ENCODE data around the gene TRAF7. TPM values are rescaled to one million over a fixed set of nuclear protein-coding genes. Genes with fewer than 3 reads are reported as not detected.
A peak's percentile ranks its signal among the peaks of the same experiment; 100 is the strongest.

TRAF7 gene
- total RNA-seq, 2 experiments from 2014 or later, result 53.6 to 82.3 TPM

GRCh38 chr16:2206420-2206779, 50.8 kb downstream of the TRAF7 start:
- ChIA-PET POLR2A (interaction anchor here (0.6 to 1.1 kb wide), 2 partner anchors 8 to 253 kb away, joined by 4 read pairs; partner anchors contain the start of genes PGP and TEDC2), CTCF (ENCODE audit: unreplicated experiment) (no interaction called here)
- TSS peak; percentile 65 for BruUV-seq (replicated peaks)
- no peak for DNase-seq (ENCODE audit: low spot score)
- Histone ChIP-seq H3K4me3 (ENCODE audit: low read depth, low read length, poor library complexity, severe bottlenecking) (peak overlapping the region; percentile 79), H3K79me2 (ENCODE audit: insufficient read depth, low read depth, low read length) (peaks cover 12% of the 10 kb centered on the region; the same call in 1 of the 2 replicates), H3K4me1 (ENCODE audit: insufficient read depth, low read length, poor library complexity, severe bottlenecking) (peaks cover 13% of the 10 kb centered on the region), H3K27ac (ENCODE audit: low read depth, low read length, poor library complexity, severe bottlenecking) (peak overlapping the region; percentile 64), H3K9me3 (ENCODE audit: low read length) (no peaks in the 10 kb centered on the region), H2AFZ (ENCODE audit: low read length) (no peak overlapping the region), H3K4me2 (ENCODE audit: low read length) (peak overlapping the region; percentile 95), H3K9me2 (ENCODE audit: insufficient read depth, low read length) (no peaks in the 10 kb centered on the region), H4K20me1 (ENCODE audit: insufficient read depth, low read length) (no peaks in the 10 kb centered on the region), H3K36me3 (ENCODE audit: insufficient read depth, low read length) (peaks cover 35% of the 10 kb centered on the region)
- no peak for TF ChIP-seq EZH2phosphoT487 (IDR thresholded peaks at IDR 0.05; ENCODE audit: borderline replicate concordance, low read depth, low read length)
- TF ChIP-seq, protein P1, sequence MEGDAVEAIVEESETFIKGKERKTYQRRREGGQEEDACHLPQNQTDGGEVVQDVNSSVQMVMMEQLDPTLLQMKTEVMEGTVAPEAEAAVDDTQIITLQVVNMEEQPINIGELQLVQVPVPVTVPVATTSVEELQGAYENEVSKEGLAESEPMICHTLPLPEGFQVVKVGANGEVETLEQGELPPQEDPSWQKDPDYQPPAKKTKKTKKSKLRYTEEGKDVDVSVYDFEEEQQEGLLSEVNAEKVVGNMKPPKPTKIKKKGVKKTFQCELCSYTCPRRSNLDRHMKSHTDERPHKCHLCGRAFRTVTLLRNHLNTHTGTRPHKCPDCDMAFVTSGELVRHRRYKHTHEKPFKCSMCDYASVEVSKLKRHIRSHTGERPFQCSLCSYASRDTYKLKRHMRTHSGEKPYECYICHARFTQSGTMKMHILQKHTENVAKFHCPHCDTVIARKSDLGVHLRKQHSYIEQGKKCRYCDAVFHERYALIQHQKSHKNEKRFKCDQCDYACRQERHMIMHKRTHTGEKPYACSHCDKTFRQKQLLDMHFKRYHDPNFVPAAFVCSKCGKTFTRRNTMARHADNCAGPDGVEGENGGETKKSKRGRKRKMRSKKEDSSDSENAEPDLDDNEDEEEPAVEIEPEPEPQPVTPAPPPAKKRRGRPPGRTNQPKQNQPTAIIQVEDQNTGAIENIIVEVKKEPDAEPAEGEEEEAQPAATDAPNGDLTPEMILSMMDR (conservative IDR thresholded peaks at IDR 0.05; ENCODE audit: low read length), result no peak
- intact Hi-C loops (cut with micrococcal nuclease; ENCODE audit: unreplicated experiment), result no loop called here

DNA sequence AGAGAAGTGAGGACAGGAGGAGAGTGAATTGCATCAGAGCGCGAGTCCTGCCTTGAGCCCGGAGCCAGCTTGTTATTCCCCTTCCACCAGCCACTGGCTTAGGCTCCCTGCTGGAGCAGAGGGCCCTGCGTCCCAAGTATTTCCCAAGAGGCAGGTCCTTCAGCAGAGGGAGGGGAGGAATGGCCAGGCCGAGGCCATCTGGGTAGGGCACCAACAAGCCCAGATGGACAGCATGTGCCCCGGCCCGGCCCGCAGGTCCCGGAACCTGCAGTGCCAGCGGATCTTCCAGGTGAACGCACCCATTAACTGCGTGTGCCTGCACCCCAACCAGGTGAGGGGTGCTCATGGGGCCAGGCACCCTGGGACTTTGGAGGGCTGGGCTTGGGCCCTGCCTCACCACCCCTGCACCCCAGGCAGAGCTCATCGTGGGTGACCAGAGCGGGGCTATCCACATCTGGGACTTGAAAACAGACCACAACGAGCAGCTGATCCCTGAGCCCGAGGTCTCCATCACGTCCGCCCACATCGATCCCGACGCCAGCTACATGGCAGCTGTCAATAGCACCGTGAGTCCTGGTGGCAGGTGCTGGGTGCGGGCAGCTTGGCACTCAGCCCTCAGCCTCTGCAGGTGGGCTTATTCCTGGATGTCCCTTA, 51.3 kb downstream of the TRAF7 start:
- Histone ChIP-seq H3K9me3 (ENCODE audit: low read length) (no peaks in the 10 kb centered on the region), H3K4me3 (ENCODE audit: low read depth, low read length, poor library complexity, severe bottlenecking) (peak overlapping the region; percentile 79), H4K20me1 (ENCODE audit: insufficient read depth, low read length) (no peaks in the 10 kb centered on the region), H2AFZ (ENCODE audit: low read length) (no peak overlapping the region), H3K4me2 (ENCODE audit: low read length) (peak overlapping the region; percentile 95), H3K27ac (ENCODE audit: low read depth, low read length, poor library complexity, severe bottlenecking) (peak overlapping the region; percentile 64), H3K9me2 (ENCODE audit: insufficient read depth, low read length) (no peaks in the 10 kb centered on the region), H3K36me3 (ENCODE audit: insufficient read depth, low read length) (peaks cover 36% of the 10 kb centered on the region), H3K4me1 (ENCODE audit: insufficient read depth, low read length, poor library complexity, severe bottlenecking) (peaks cover 17% of the 10 kb centered on the region), H3K79me2 (ENCODE audit: insufficient read depth, low read depth, low read length) (peaks cover 12% of the 10 kb centered on the region; the same call in 1 of the 2 replicates)
- no peak for TF ChIP-seq EZH2phosphoT487 (IDR thresholded peaks at IDR 0.05; ENCODE audit: borderline replicate concordance, low read depth, low read length)
- TF ChIP-seq, protein P1 (conservative IDR thresholded peaks at IDR 0.05; ENCODE audit: low read length), result no peak
- BruUV-seq (replicated peaks), result no TSS peak
- DNase-seq (ENCODE audit: low spot score), result no peak
- intact Hi-C loops (cut with micrococcal nuclease; ENCODE audit: unreplicated experiment), result no loop called here
- ChIA-PET POLR2A (interaction anchor here (0.6 to 1.1 kb wide), 2 partner anchors 8 to 253 kb away, joined by 4 read pairs; partner anchors contain the start of genes PGP and TEDC2), CTCF (ENCODE audit: unreplicated experiment) (interaction anchor here (0.6 kb wide), 1 partner anchor 13 kb away, joined by 3 read pairs; no protein-coding TSS in a partner anchor)

GRCh38 chr16:2207872-2208271, 52.3 kb downstream of the TRAF7 start:
- no peaks in the 10 kb centered on the region for H3K9me2 ChIP-seq (ENCODE audit: insufficient read depth, low read length)
- H3K9me3 ChIP-seq (ENCODE audit: low read length), result no peaks in the 10 kb centered on the region
- no peak overlapping the region for H3K4me2 ChIP-seq (ENCODE audit: low read length)
- TF ChIP-seq, protein P1 (conservative IDR thresholded peaks at IDR 0.05; ENCODE audit: low read length), result no peak
- no peak for TF ChIP-seq EZH2phosphoT487 (IDR thresholded peaks at IDR 0.05; ENCODE audit: borderline replicate concordance, low read depth, low read length)
- intact Hi-C loops (cut with micrococcal nuclease; ENCODE audit: unreplicated experiment), result no loop called here
- H3K4me3 ChIP-seq (ENCODE audit: low read depth, low read length, poor library complexity, severe bottlenecking), result no peak overlapping the region
- H3K36me3 ChIP-seq (ENCODE audit: insufficient read depth, low read length), result peaks cover 44% of the 10 kb centered on the region
- H2AFZ ChIP-seq (ENCODE audit: low read length), result no peak overlapping the region
- H4K20me1 ChIP-seq (ENCODE audit: insufficient read depth, low read length), result 0 out of 2 replicates have a peak, but pooled peaks cover 4% of the 10 kb centered on the region
- H3K27ac ChIP-seq (ENCODE audit: low read depth, low read length, poor library complexity, severe bottlenecking), result no peak overlapping the region
- H3K4me1 ChIP-seq (ENCODE audit: insufficient read depth, low read length, poor library complexity, severe bottlenecking), result peaks cover 27% of the 10 kb centered on the region
- ChIA-PET CTCF (ENCODE audit: unreplicated experiment) (interaction anchor here (0.6 kb wide), 1 partner anchor 14 kb away, joined by 3 read pairs; no protein-coding TSS in a partner anchor), POLR2A (interaction anchor here (1.3 kb wide), 1 partner anchor 68 kb away, joined by 3 read pairs; no protein-coding TSS in a partner anchor)
- no TSS peak for BruUV-seq (replicated peaks)
- H3K79me2 ChIP-seq (ENCODE audit: insufficient read depth, low read depth, low read length), result peaks cover 16% of the 10 kb centered on the region; the same call in 1 of the 2 replicates
- no peak for DNase-seq (ENCODE audit: low spot score)
